ENCODE results near the gene ADGRG6. TPM values are rescaled to one million over a fixed set of nuclear protein-coding genes. Genes with fewer than 3 reads are reported as not detected.

ADGRG6 gene
- total and polyA plus RNA-seq, 2 of the 8 experiments (the other 6 are each of a cell fraction or from before 2014, with no cell fraction given), result 1.1 to 6.2 TPM

DNA sequence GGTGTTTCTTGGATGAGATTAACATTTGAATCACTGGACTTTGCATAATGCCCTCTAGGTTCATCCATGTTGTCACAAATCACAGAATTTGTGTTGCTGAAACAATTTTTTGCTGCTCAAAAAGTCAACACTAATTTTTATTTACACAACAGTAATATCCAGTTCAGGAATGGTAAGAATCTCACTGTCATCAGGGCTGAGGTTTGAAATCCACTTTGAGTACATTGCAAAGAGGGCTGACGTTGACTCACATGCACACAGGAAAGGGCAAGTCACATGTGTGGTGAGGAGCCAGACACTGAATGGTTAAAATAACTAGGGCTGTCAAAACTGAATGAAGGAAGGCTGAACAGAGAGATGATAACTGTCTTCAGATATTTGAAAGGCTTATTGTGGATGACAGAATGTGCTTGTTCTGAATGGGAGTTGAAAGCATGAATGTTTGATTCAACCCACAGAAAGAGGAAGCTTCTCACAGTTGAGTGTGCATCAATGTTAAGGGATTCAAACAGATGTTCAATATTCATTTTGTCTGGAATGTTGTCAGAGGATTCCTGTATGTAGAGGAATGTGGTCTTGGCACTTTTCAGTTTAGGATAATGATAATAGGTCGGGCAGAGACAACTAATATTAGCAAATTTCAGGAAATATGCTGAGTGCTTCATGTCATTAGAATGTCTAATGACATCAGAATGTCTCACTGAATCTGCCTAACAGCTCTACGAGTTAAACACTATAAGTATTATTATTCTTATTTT, 3.6 kb upstream of the ADGRG6 start:
- Histone ChIP-seq H3K23me2 (ENCODE audit: low read depth, low read length) (peaks cover 4% of the 10 kb centered on the region; the same call in 1 of the 2 replicates), H4K20me1 (replicated peaks in 1 of 2; ENCODE audit: control insufficient read depth in 1 of 2, insufficient read depth in 2 of 2, low read length in 2 of 2) (no peaks in the 10 kb centered on the region), H2BK12ac (ENCODE audit: low read depth, low read length) (no peak overlapping the region), H2BK15ac (ENCODE audit: low read length) (no peak overlapping the region), H4K8ac (ENCODE audit: extremely low read depth, insufficient read depth, low read length) (no peak overlapping the region), H3K36me3 (ENCODE audit: control insufficient read depth in 2 of 4, insufficient read depth in 4 of 4, low read length in 3 of 4) (no peaks in the 10 kb centered on the region), H3K4me3 (ENCODE audit: extremely low read depth in 1 of 4, insufficient read depth in 2 of 4, low read depth in 3 of 4, low read length in 4 of 4) (no peak overlapping the region), H3K14ac (ENCODE audit: insufficient read length) (no peak overlapping the region), H2BK120ac (replicated peaks; ENCODE audit: low read depth, low read length) (no peak overlapping the region), H3K4ac (replicated peaks; ENCODE audit: insufficient read length, low read depth, low read length) (no peak overlapping the region), H2AK5ac (ENCODE audit: low read depth, low read length) (no peak overlapping the region), H3K9ac (replicated peaks in 1 of 4; ENCODE audit: extremely low read depth in 1 of 4, low read depth in 3 of 4, low read length in 3 of 4) (no peak overlapping the region), H3K27me3 (replicated peaks in 1 of 4; ENCODE audit: control insufficient read depth in 3 of 4, extremely low read depth in 1 of 4, insufficient read depth in 3 of 4, low read length in 3 of 4) (peaks cover 3 to 28% (median 22%) of the 10 kb centered on the region in 4 experiments; a peak in 6 of 7 replicates), H3K79me2 (ENCODE audit: control insufficient read depth in 1 of 2, insufficient read depth in 2 of 2, low read length in 2 of 2) (no peaks in the 10 kb centered on the region), H2AFZ (ENCODE audit: low read length) (no peak overlapping the region), H2BK20ac (ENCODE audit: low read length) (no peak overlapping the region), H3K56ac (replicated peaks; ENCODE audit: insufficient read length, low read depth, low read length) (no peak overlapping the region), H3K18ac (ENCODE audit: extremely low read depth, low read length) (no peak overlapping the region), H2BK5ac (ENCODE audit: low read depth, low read length) (no peak overlapping the region), H3K27ac (ENCODE audit: low read depth, low read length) (no peak overlapping the region), H3K9me3 (ENCODE audit: insufficient read depth in 2 of 2, low read depth in 1 of 2, low read length in 1 of 2) (no peaks in the 10 kb centered on the region), H3K4me1 (replicated peaks in 1 of 4; ENCODE audit: control insufficient read depth in 3 of 4, insufficient read depth in 4 of 4, low read length in 3 of 4) (peaks cover 0 to 7% (median 3%) of the 10 kb centered on the region in 4 experiments; a peak in 3 of 7 replicates), H4K5ac (ENCODE audit: insufficient read length, low read depth, low read length) (no peak overlapping the region), H3K4me2 (ENCODE audit: insufficient read depth in 1 of 2, low read depth in 2 of 2, low read length in 2 of 2) (no peak overlapping the region), H3K23ac (ENCODE audit: insufficient read length) (no peak overlapping the region), H3K79me1 (ENCODE audit: low read depth, low read length) (no peaks in the 10 kb centered on the region), H4K91ac (replicated peaks; ENCODE audit: insufficient read length, low read length) (no peak overlapping the region)
- DNase-seq (ENCODE audit: low read depth in 1 of 2, low spot score in 2 of 2) (no peak), FAIRE-seq (no peak)
- ChIA-PET POLR2A (ENCODE audit: partially characterized antibody) (no interaction called here), CTCF (ENCODE audit: partially characterized antibody) (interaction anchor here (0.7 kb wide), 1 partner anchor 65 kb away, joined by 3 read pairs; no protein-coding TSS in a partner anchor)
- WGBS, 2 experiments (ENCODE audit: extremely low coverage in 1 of 2, insufficient coverage in 1 of 2, insufficient read length in 1 of 2, insufficient replicate concordance in 2 of 2, low coverage in 1 of 2, low lambda C conversion rate in 2 of 2, missing lambda C conversion rate in 1 of 2), result 81% methylated on average over 3 of the region's 3 CpGs; no CpG with 5 or more reads in 1 of the 2 experiments
- TF ChIP-seq RXRA (IDR thresholded peaks at IDR 0.05; ENCODE audit: insufficient read depth, low read depth, low read length), result no peak
- TF ChIP-seq NRF1 (IDR thresholded peaks at IDR 0.05; ENCODE audit: low read depth, low read length), result no peak
- TF ChIP-seq SIN3A (conservative IDR thresholded peaks at IDR 0.05 in 1 of 2, IDR thresholded peaks at IDR 0.05 in 1 of 2; ENCODE audit: low read depth in 1 of 2, low read length in 2 of 2), result no peak
- no peak for TF ChIP-seq POU5F1 (IDR thresholded peaks at IDR 0.05; ENCODE audit: low read depth, low read length)
- TF ChIP-seq MAX (IDR thresholded peaks at IDR 0.05), result no peak
- no peak for TF ChIP-seq FOSL1 (IDR thresholded peaks at IDR 0.05; ENCODE audit: insufficient read depth, low read depth, low read length)
- TF ChIP-seq YY1 (IDR thresholded peaks at IDR 0.05; ENCODE audit: low read depth, low read length), result no peak
- TF ChIP-seq CHD2 (IDR thresholded peaks at IDR 0.05; ENCODE audit: low read length), result no peak
- TF ChIP-seq EP300 (IDR thresholded peaks at IDR 0.05; ENCODE audit: borderline replicate concordance in 1 of 2, low read depth in 2 of 2, low read length in 2 of 2), result no peak
- no peak for TF ChIP-seq PHF8 (conservative IDR thresholded peaks at IDR 0.05; ENCODE audit: low read depth, low read length)
- no peak for TF ChIP-seq BACH1 (IDR thresholded peaks at IDR 0.05; ENCODE audit: low read length)

Measured in H1 (cell line).